ENCODE measurements around the gene PPP3CA. TPM values are rescaled to one million over a fixed set of nuclear protein-coding genes. Genes with fewer than 3 reads are reported as not detected.
"Not testable (repeated sequence)": the region's sequence is repeated elsewhere in the genome, so short reads cannot be mapped to it uniquely, and the experiment has no call there.

The PPP3CA gene
- total and polyA plus RNA-seq, 9 donors = 19.4 to 47.9 (median 37.9) TPM

DNA sequence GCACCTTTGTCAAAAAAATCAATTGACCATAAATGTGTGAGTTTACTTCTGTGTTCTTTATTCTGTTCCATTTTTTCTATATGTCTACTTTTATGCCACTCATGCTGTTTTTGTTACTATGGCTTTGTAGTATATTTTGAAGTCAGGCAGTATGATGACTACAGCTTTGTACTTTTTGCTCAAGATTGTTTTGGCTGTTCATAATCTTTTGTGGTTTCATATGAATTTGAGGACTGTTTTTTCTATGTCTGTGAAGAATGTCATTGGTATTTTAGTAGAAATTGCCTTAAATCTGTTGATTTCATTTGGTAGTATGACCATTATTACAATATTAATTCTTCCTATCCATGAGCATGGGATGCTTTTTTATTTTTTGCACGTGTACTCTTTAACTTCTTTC, 346.8 kb downstream of the PPP3CA start:
- 70 to 77% (median 72%) methylated on average over 1 of the region's 1 CpG for WGBS, 3 donors

DNA sequence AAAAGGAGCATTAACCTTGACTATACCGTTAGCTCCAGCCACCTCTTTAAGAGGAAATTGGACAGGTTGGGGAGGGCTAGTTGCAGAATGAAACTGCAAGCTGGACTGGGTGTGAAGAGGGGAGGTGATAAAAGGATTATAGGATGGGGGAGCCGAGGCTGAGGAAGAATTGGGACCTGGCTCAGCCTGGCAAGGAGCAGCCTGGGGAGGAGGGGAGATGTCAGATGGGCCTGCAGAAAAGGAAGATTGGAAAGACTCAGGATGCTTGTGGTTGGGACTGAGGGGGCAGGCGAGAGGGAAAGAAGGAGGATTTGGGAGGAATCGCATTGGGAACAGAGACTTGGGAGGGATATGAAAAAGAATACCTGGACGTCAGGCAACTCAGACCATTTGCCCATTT, 351.7 kb downstream of the PPP3CA start:
- no peak overlapping the region for H3K4me3 ChIP-seq
- no peaks in the 10 kb centered on the region for H3K4me1 ChIP-seq (ENCODE audit: insufficient read depth)
- 83 to 88% (median 84%) methylated on average over 5 of the region's 5 CpGs for WGBS, 3 donors
- intact Hi-C loops (cut with DNase I) = no loop called here
- no peak overlapping the region for H3K27ac ChIP-seq
- no peaks in the 10 kb centered on the region for H3K27me3 ChIP-seq
- no peak for DNase-seq
- H3K36me3 ChIP-seq = no peaks in the 10 kb centered on the region
- no peaks in the 10 kb centered on the region for H3K9me3 ChIP-seq
- TF ChIP-seq POLR2A (IDR thresholded peaks at IDR 0.05) (no peak), CTCF (IDR thresholded peaks at IDR 0.05) (no peak), EP300 (IDR thresholded peaks at IDR 0.05) (no peak)

More for the DNA sequence above, 346.8 kb downstream of the PPP3CA start:
- Histone ChIP-seq H3K4me1 (ENCODE audit: insufficient read depth) (no peaks in the 10 kb centered on the region), H3K4me3 (no peak overlapping the region), H3K27me3 (no peaks in the 10 kb centered on the region), H3K27ac (no peak overlapping the region), H3K9me3 (no peaks in the 10 kb centered on the region), H3K36me3 (no peaks in the 10 kb centered on the region)
- intact Hi-C loops (cut with DNase I) = no loop called here
- no peak for TF ChIP-seq CTCF (IDR thresholded peaks at IDR 0.05)
- TF ChIP-seq EP300 (IDR thresholded peaks at IDR 0.05) = no peak
- no peak for TF ChIP-seq POLR2A (IDR thresholded peaks at IDR 0.05)
- no peak for DNase-seq

DNA sequence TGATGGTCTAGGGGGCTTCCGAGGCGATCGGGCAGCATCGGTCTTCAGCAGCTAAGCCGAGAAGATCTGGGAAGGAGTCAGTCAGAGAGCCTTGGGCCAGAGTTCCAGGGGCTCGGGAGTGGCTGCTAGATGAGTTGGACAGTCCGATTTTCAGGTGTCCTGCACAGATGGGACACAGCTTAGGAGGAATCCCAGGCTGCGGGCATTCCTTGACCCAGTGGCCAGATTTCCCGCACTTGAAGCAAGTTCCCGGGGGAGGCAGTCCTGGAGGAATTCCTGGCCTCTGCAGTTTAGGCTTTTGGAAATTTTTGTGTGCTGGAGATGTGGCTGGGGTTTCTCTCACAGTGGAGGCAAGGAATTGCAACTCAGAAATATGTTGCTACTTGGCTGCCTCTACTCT, 352.3 kb downstream of the PPP3CA start:
- H3K9me3 ChIP-seq; intact Hi-C loops (cut with DNase I); H3K36me3 ChIP-seq; DNase-seq; H3K27me3 ChIP-seq; H3K4me1 ChIP-seq (ENCODE audit: insufficient read depth); H3K4me3 ChIP-seq; H3K27ac ChIP-seq: not testable (repeated sequence)
- 80 to 90% (median 88%) methylated on average over 10 of the region's 10 CpGs for whole genome bisulfite sequencing, 3 donors

DNA sequence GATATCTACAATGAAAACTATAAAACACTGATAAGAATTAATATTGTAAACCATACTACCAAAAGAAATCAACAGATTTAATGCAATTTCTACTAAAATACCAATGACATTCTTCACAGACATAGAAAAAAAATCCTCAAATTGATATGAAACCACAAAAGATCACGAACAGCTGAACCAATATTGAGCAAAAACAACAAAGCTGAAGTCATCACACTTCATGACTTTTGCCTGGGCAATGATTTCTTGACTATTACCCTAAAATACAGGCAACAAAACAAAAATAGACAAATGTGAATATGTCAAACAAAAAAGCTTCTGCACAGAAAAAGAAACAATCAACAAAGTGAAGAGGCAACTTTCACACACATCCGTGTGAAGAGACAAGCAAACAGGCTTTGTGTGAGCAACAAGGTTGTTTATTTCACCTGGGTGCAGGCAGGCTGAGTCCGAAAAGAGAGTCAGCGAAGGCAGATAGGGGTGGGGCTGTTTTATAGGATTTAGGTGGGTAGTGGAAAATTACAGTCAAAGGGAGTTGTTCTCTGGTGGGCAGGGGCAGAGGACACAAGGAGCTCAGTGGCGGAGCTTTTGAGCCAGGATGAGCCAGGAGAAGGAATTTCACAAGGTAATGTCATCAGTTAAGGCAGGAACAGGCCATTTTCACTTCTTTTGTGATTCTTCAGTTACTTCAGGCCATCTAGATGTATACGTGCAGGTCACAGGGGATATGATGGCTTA, 355.8 kb downstream of the PPP3CA start:
- WGBS, 3 donors = 80 to 89% (median 86%) methylated on average over 6 of the region's 6 CpGs
- H3K4me3 ChIP-seq; H3K4me1 ChIP-seq (ENCODE audit: insufficient read depth); intact Hi-C loops (cut with DNase I); H3K27ac ChIP-seq; DNase-seq; H3K9me3 ChIP-seq; H3K36me3 ChIP-seq; H3K27me3 ChIP-seq: not testable (repeated sequence)

GRCh38 chr4:100989401-100989800, 357.9 kb downstream of the PPP3CA start:
- Histone ChIP-seq H3K4me1 (ENCODE audit: insufficient read depth) (no peaks in the 10 kb centered on the region), H3K36me3 (no peaks in the 10 kb centered on the region), H3K27me3 (no peaks in the 10 kb centered on the region), H3K27ac (no peak overlapping the region), H3K4me3 (no peak overlapping the region), H3K9me3 (no peaks in the 10 kb centered on the region)
- no peak for DNase-seq
- TF ChIP-seq POLR2A (IDR thresholded peaks at IDR 0.05) (no peak), CTCF (IDR thresholded peaks at IDR 0.05) (no peak), EP300 (IDR thresholded peaks at IDR 0.05) (no peak)
- intact Hi-C loops (cut with DNase I) = no loop called here
